Measurements from ENCODE around the gene MLPH. TPM values are rescaled to one million over a fixed set of nuclear protein-coding genes. Genes with fewer than 3 reads are reported as not detected.

MLPH gene
- total RNA-seq, 1 donor from 2014 or later = not detected

DNA sequence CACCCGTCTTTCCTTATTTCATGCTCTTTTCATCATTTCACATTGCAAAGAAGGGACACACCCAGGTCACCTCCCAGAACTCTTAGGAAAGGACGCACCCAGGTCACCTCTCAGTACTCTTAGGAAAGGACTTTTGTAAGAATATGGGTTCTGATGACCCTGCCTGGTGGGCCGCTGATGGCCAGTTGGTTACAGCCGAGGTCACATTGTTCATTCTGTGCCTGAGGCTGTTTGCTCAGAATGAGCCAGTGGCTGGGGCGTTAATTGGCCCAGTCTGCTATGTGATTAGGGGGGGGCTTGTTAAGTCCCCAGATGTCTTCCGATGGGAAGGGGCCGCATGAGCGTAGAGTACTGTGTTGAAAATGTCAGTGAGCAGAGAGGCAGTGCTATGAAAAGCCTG, 9.4 kb downstream of the MLPH start:
- Mint-ChIP-seq H3K9me3 (peaks cover 8% of the 10 kb centered on the region), H3K27me3 (ENCODE audit: low read depth) (peaks cover 17% of the 10 kb centered on the region), H3K27ac (ENCODE audit: unreplicated experiment) (no peak overlapping the region), H3K4me3 (no peak overlapping the region), H3K4me1 (peaks cover 5% of the 10 kb centered on the region), H3K36me3 (ENCODE audit: low read depth) (peaks cover 10% of the 10 kb centered on the region)
- DNase-seq (ENCODE audit: low read depth, low spot score) = no peak
- TF ChIP-seq, protein P1, sequence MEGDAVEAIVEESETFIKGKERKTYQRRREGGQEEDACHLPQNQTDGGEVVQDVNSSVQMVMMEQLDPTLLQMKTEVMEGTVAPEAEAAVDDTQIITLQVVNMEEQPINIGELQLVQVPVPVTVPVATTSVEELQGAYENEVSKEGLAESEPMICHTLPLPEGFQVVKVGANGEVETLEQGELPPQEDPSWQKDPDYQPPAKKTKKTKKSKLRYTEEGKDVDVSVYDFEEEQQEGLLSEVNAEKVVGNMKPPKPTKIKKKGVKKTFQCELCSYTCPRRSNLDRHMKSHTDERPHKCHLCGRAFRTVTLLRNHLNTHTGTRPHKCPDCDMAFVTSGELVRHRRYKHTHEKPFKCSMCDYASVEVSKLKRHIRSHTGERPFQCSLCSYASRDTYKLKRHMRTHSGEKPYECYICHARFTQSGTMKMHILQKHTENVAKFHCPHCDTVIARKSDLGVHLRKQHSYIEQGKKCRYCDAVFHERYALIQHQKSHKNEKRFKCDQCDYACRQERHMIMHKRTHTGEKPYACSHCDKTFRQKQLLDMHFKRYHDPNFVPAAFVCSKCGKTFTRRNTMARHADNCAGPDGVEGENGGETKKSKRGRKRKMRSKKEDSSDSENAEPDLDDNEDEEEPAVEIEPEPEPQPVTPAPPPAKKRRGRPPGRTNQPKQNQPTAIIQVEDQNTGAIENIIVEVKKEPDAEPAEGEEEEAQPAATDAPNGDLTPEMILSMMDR (conservative IDR thresholded peaks at IDR 0.05) = no peak

DNA sequence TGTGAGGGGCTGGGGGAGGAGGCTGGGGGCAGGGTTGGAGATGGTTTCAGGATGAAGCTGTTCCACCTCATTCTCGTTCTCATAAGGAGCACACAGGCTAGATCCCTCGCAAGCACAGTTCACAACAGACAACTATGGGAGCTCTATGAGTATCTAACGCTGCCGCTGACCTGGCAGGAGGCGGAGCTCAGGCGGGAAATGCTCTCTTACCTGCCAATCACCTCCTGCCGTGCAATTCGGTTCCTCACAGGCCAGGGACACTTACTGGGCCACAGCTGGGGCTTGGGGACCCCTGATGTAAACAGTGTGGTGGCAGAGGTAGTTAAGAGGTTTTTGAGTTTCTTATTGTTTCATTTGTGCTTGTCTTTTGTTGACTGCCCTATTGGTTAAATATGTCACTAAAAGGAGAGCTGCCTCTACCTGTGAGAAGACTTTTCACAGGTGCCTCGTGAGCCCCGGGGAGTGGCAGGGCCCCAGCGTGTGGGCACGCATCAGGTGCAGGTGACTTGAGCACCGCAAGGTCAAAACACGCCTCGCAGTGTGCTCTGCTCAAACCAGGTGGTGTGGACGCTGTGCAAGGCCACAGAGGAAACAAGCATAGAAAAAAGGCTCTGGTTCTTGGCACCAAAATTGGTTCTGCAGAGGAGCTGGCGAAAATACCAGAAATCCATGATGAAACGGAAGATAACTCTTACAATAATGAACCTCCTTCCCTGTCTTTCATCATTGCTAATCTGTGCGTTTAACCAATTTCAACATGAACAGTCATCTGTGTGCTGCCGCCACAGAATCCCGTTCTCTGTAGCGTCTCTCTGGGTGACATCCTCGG, 10.2 kb downstream of the MLPH start:
- peaks cover 4% of the 10 kb centered on the region for H3K9me3 Mint-ChIP-seq
- TF ChIP-seq, protein P1 (conservative IDR thresholded peaks at IDR 0.05) = no peak
- H3K4me1 Mint-ChIP-seq = peaks cover 5% of the 10 kb centered on the region
- H3K4me3 Mint-ChIP-seq = no peak overlapping the region
- H3K27ac Mint-ChIP-seq (ENCODE audit: unreplicated experiment) = no peak overlapping the region
- peaks cover 3% of the 10 kb centered on the region for H3K36me3 Mint-ChIP-seq (ENCODE audit: low read depth)
- peaks cover 13% of the 10 kb centered on the region for H3K27me3 Mint-ChIP-seq (ENCODE audit: low read depth)
- DNase-seq (ENCODE audit: low read depth, low spot score) = no peak

DNA sequence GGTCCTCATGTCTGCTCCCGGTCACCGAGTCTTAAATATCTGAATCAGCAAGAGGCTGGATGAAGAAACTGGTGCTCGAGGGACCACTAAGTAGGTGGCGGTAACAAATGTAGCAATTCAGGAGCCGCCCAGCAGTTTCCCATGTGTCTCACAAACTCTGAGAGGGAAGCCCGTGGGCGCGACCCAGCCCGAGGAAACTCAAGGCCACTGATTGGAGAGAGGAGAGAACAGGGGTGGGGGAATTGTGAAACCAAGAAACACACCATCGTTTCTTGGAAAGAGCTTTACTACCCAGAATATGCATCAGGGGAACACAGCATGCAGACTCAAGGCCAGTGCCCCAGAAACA, 10.8 kb downstream of the MLPH start:
- DNase-seq (ENCODE audit: low read depth, low spot score) = no peak
- peaks cover 4% of the 10 kb centered on the region for H3K9me3 Mint-ChIP-seq
- no peak overlapping the region for H3K27ac Mint-ChIP-seq (ENCODE audit: unreplicated experiment)
- no peaks in the 10 kb centered on the region for H3K36me3 Mint-ChIP-seq (ENCODE audit: low read depth)
- H3K4me3 Mint-ChIP-seq = no peak overlapping the region
- TF ChIP-seq, protein P1 (conservative IDR thresholded peaks at IDR 0.05) = no peak
- peaks cover 10% of the 10 kb centered on the region for H3K27me3 Mint-ChIP-seq (ENCODE audit: low read depth)
- peaks cover 5% of the 10 kb centered on the region for H3K4me1 Mint-ChIP-seq

DNA sequence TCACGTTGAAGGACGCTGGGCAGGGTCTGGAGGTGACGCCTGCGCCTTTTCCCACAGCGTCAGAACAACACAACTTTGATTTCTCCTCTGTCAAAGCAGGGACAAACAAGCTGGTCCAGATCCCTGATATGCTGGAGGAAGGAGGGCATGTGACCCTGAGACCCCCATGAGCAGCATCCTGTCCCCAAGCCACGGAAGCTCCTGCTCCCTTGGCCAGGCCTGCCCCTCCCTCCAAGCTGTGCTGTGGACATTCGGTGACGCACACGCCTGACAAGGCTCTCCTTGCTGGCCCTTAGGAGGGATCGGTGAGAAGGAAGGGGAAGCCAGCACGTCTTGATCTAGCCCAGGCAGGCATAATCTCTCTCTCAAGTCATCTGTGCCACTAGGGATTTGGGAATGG, 11.3 kb downstream of the MLPH start:
- peaks cover 5% of the 10 kb centered on the region for H3K4me1 Mint-ChIP-seq
- peaks cover 8% of the 10 kb centered on the region for H3K27me3 Mint-ChIP-seq (ENCODE audit: low read depth)
- H3K9me3 Mint-ChIP-seq = no peaks in the 10 kb centered on the region
- TF ChIP-seq, protein P1 (conservative IDR thresholded peaks at IDR 0.05) = no peak
- no peaks in the 10 kb centered on the region for H3K36me3 Mint-ChIP-seq (ENCODE audit: low read depth)
- H3K27ac Mint-ChIP-seq (ENCODE audit: unreplicated experiment) = no peak overlapping the region
- H3K4me3 Mint-ChIP-seq = no peak overlapping the region
- DNase-seq (ENCODE audit: low read depth, low spot score) = no peak

DNA sequence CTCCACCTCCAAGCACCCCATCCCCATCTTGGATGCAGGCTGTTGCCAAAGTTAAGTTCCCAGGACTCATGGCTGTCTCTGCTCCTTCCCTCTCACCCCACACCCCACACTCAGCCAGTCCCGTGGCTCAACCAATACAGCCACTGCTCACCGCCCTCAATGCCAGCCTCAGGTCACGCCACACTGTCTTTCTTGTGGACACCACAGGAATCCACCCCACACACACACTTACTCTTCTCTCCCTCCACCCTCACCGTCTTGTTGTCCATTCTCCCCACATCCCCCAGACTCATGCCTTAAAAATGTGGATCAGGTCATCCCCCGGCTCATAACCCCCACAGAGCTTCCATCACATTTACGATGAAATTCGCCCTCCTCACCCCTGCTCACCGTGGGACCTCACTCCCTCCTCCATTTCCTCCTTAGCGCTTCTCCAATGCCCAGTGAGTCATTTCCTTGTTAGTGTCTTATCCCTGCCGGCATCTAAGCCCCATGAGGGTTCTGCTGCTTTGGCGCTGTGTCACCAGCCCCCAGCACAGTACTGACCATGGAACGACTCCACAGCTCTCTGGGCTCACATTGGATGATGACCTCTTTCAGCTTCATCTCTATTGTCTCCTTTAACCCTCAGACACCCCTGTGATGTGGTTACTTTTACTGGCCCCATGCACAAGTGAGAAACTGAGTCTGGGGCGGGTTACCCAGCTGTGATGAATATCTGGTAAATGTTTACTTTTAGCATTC, 13.8 kb downstream of the MLPH start:
- Mint-ChIP-seq H3K4me1 (peaks cover 5% of the 10 kb centered on the region), H3K4me3 (no peak overlapping the region), H3K27ac (ENCODE audit: unreplicated experiment) (no peak overlapping the region), H3K9me3 (no peaks in the 10 kb centered on the region), H3K27me3 (ENCODE audit: low read depth) (peaks cover 7% of the 10 kb centered on the region), H3K36me3 (ENCODE audit: low read depth) (no peaks in the 10 kb centered on the region)
- TF ChIP-seq, protein P1 (conservative IDR thresholded peaks at IDR 0.05) = no peak
- no peak for DNase-seq (ENCODE audit: low read depth, low spot score)
